GM18520 (cell line): ENCODE data around the gene BPIFB6.

Experiments
- ATAC-seq: cut with Tn5 transposase; IDR thresholded peaks from one replicate; pipeline ENCODE4 v1.9.1; 2021; ENCODE audit not compliant: unreplicated experiment

The BPIFB6 gene

GRCh38 chr20:33015700-33016580 lies 15.5 kb upstream of the BPIFB6 start:
- no peak for ATAC-seq

DNA sequence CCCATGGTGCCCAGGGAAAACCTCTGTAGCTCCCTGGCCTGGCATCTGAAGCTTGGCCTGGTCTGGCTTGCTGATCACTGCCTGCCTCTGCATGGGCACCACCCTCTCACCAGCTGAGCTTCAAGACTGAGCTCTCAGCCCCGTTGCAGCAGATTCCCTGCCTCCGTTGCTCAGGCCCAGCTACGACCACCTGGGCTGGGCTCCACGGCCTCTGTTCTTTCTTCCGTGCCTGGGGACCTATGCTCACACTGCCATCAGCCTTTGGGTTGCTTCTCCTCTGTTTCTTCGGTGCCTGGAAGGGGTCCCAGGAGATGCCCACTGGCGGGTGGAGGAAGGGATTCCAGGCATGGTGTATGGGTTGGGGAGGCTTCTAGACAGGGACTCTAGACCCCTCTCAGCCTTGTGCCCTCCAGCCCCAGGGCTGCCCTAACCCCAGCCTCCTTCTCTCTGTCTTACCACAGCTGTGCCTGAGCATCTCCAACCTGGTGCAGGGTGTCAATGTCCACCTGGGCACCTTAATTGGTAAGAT lies 14.8 kb upstream of the BPIFB6 start:
- ATAC-seq, result no peak

DNA sequence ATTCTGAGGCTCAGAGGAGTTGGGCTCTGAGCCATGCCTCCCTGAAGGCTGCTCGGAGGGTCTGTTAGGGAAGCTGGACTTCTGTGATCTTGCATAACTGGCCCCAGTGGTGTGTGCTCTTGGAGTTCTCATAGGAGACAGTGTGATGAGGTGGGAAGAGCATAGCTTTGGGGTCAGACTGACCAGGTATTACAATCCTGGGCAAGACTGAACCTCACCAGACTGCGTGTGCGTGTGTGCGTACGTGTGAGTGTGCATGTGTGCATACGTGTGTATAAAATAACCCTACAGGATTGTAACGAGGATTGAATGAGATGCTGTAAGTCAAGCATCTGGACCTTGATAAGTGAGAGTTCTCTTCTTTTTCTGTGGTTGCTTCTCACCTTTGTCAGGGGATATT lies 13.9 kb upstream of the BPIFB6 start:
- no peak for ATAC-seq

GRCh38 chr20:33018169-33018931 lies 13.1 kb upstream of the BPIFB6 start:
- ATAC-seq, result no peak

GRCh38 chr20:33019465-33020277 lies 11.8 kb upstream of the BPIFB6 start:
- ATAC-seq, result no peak

DNA sequence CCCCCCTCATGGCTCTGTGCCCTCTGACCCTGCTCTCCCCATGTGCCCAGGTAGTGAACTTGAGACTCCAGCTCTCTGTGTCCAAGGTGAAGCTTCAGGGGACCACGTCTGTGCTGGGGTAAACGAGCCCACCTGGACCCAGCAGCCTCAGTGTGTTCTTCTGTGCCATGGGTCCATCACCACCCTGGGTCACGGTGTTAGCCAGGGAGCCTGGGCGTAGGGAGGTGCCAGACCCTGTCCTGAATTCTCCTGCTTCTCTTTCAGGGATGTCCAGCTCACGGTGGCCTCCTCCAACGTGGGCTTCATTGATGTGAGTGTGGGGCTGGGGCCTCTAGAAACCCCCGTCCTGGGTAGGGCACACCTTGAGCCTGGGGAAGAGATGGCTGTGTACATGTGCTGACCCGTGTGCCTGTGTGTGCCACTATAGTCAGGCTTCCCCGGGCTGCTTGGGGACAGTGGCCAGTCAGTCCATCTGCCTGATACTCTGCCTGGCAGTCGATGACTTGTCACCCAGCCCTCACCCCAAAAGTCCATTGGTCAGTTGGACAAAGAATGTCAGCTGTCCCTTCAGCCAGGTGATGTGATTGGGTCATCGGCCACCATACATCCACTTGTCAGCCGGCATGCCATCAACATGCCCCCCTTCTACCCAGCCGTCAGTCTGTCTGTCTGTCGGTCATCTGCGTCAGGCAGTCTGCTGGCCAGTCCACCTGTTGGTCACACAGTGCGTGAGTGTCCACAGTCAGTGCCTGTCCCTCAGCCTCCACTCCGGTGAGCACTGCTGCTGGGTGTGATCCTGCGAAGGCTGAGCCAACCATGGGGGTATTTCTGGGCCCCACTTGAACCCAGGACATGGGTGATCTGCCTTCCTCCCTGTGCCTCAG lies 10.9 kb upstream of the BPIFB6 start:
- ATAC-seq, result no peak

GRCh38 chr20:33021879-33022278 lies 9.6 kb upstream of the BPIFB6 start:
- ATAC-seq, result no peak

DNA sequence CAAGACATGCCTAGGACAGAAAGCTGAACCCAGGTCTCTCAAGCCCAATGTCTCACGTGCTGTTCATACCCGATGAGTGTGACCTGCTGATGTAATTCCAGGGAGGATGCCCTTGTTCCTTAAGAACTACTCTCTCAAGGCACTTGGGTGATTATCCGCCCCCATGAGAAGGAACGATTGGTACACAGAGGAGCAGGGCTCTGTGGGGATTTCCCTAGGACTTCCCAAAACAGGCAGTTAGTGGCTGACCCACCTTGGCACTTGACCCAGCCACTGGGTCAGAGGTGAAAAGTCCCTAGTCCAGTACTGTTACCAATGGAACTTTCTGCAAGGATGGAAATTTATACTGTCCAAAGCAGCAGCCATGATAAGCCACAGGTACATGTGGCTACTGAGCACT lies 9.2 kb upstream of the BPIFB6 start:
- ATAC-seq, result no peak

DNA sequence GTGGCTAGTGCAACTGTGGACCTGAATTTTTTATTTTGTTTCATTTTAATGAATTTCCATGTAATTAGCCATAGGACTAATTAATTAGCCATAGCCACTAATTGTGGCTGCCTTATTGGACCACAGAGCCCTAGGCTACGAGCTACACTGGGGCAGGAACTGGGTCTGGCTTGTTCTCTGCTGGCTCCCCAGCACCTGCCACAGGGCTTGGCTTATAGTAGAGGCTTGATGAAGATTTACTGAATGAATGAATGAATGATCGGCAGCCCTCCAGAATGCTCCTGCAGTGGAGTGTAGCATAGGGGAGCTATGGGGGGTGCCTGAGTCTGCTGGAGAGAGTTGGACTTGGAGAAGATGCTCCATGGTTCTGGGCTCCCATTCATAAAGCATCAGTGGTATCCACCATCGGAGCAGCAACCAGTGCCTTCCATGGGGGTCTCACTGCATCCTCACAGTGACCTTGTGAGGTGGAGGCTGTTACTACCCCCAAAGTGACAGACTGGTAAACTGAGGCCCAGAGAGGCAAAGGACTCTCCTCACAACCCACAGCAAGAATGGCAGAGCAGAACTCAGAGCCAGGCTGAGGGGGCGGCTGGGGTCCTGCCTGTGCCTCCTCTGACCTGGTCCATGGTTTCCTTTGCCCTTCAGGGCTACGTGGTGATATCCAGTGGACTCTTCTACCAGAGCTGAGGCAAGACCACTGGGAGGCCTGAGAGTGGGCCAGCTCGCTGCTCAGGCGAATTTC lies 8.6 kb upstream of the BPIFB6 start:
- ATAC-seq, result no peak

- no peak for ATAC-seq
These were observed 7.8 kb upstream of the BPIFB6 start for GRCh38 chr20:33023439-33024242.

GRCh38 chr20:33024243-33024560 lies 7.2 kb upstream of the BPIFB6 start:
- no peak for ATAC-seq

DNA sequence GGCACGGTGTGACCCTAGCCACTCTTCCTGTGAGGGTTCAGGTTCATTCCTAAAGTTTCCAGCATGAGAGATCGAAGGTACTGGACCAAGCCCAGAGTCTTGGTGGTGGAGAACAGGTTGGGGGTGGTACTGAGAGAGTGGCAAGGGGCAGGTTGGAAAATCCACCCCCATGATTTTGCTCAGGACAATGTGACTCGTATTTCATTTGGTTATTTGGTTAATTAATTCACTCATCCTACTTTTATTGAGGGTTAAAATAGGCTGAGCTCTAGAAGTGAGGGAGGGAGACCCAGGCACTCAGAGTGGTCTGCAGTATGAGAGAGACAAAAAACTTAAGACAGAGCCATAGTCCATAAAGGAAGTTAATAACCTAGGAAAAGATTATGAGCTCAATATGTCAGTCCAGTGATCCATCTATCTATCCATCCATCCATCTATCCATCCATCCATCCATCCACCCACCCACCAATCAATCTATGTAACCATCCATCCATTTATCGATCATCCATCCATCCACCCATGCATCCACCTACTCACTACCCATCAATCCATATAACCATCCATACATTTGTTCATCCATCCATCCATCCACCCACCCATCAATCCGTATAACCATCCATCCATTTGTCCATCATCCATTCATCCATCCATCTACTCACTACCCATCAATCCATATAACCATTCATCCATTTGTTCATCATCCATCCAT lies 6.7 kb upstream of the BPIFB6 start:
- no peak for ATAC-seq

GRCh38 chr20:33025318-33025876 lies 6.1 kb upstream of the BPIFB6 start:
- ATAC-seq, result no peak

GRCh38 chr20:33026072-33026778 lies 5.2 kb upstream of the BPIFB6 start:
- no peak for ATAC-seq

GRCh38 chr20:33026779-33027759 lies 4.4 kb upstream of the BPIFB6 start:
- no peak for ATAC-seq
